ENCODE measurements around the gene RPS6KA2.

DNA sequence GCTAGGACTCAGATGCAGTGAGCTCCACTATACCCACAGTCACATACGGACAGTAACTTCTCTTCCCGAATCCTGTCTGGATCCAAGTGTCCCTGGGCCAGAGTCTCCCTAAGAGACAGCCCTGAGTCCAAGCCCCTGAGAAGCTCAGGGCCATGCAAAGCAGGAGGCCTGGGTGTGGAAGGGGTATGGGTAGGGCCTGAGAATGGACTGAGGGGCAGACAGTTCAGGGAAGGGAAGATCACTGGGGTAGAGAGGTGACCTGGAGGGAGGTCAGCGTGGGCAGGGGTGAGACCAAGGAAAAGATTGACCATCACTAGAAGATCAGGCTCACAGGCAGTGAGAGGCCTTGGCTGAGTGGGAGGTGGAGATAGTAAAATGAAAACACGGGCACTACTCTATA lies 8.8 kb downstream of the RPS6KA2 start:
- TF ChIP-seq, protein P1, sequence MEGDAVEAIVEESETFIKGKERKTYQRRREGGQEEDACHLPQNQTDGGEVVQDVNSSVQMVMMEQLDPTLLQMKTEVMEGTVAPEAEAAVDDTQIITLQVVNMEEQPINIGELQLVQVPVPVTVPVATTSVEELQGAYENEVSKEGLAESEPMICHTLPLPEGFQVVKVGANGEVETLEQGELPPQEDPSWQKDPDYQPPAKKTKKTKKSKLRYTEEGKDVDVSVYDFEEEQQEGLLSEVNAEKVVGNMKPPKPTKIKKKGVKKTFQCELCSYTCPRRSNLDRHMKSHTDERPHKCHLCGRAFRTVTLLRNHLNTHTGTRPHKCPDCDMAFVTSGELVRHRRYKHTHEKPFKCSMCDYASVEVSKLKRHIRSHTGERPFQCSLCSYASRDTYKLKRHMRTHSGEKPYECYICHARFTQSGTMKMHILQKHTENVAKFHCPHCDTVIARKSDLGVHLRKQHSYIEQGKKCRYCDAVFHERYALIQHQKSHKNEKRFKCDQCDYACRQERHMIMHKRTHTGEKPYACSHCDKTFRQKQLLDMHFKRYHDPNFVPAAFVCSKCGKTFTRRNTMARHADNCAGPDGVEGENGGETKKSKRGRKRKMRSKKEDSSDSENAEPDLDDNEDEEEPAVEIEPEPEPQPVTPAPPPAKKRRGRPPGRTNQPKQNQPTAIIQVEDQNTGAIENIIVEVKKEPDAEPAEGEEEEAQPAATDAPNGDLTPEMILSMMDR (IDR thresholded peaks at IDR 0.05; ENCODE audit: insufficient read depth, low read length) = no peak
- no peak for TF ChIP-seq POLR2AphosphoS5 (IDR thresholded peaks at IDR 0.05; ENCODE audit: low read depth)

All from HL-60 (cell line).